Ectodermal cell (in vitro differentiated cells): ENCODE measurements around the gene GTF3C5.
"Not testable (repeated sequence)": the region's sequence is repeated elsewhere in the genome, so short reads cannot be mapped to it uniquely, and the experiment has no call there.

Experiments used
- H3K27ac ChIP-seq: 2 replicates; pipeline ENCODE4 v1.7.0; 2013; ENCODE audit warnings: mild to moderate bottlenecking, low read depth, low read length; ENCODE audit not compliant: insufficient read depth, poor library complexity, severe bottlenecking
- H3K27me3 ChIP-seq: 2 replicates; pipeline ENCODE4 v1.7.0; 2013; ENCODE audit warnings: mild to moderate bottlenecking, low read length; ENCODE audit not compliant: insufficient read depth, control insufficient read depth, poor library complexity, severe bottlenecking
- H3K36me3 ChIP-seq: one replicate; pipeline ENCODE4 v1.7.0; 2013; ENCODE audit warnings: low read length; ENCODE audit not compliant: control insufficient read depth, insufficient read depth
- H3K4me1 ChIP-seq: one replicate; pipeline ENCODE4 v1.7.0; 2013; ENCODE audit warnings: low read length; ENCODE audit not compliant: control insufficient read depth, insufficient read depth
- H3K4me3 ChIP-seq: 2 replicates; pipeline ENCODE4 v1.7.0; 2013; ENCODE audit warnings: low read depth, low read length, control low read depth; ENCODE audit not compliant: insufficient read depth
- H3K9me3 ChIP-seq: 2 replicates; pipeline ENCODE4 v1.7.0; 2013; ENCODE audit warnings: mild to moderate bottlenecking, low read length, moderate library complexity; ENCODE audit not compliant: control insufficient read depth
- WGBS, 2 experiments: methylation state at CpG; one replicate each; pipeline ENCODE4 v1.1.7; 2013; ENCODE audit warnings: missing lambda C conversion rate in 2 of 2; 5-methylcytosine and 5-hydroxymethylcytosine counted together

GTF3C5 gene

DNA sequence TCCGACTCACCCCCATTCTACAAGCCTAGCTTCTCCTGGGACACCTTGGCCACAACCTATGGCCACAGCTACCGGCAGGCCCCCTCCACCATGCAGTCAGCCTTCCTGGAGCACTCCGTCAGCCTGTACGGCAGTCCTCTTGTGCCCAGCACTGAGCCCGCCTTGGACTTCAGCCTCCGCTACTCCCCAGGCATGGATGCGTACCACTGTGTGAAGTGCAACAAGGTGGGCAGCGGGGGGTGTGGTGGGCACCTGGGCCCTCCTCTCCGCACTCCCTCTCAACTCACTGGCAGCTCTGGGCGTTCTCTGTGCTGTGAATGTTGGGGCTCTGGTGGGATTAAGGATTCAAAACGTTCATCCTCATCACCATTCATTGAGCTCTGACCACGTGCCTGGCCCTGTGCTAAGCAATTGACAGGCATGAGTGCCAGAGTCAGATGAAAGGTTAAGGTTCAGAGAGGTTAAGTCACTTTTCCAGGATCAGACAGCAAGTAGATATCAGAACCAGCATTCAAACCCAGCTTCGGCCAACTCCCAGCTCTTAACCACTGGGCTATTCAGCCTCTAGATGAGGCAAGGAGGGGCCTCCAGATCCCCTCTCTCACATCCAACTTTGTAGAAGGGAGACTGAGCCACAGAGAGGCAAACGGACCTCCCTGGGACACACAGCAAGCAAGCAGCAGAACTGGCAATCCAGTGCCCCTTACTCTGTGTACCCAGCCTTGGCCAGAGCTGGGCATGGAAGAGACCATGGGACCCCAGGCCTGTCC, 42.4 kb upstream of the GTF3C5 start:
- H3K36me3 ChIP-seq: no peaks in the 10 kb centered on the region
- no peak overlapping the region for H3K4me3 ChIP-seq
- H3K9me3 ChIP-seq: no peaks in the 10 kb centered on the region
- no peak overlapping the region for H3K27ac ChIP-seq
- no peaks in the 10 kb centered on the region for H3K4me1 ChIP-seq
- no peaks in the 10 kb centered on the region for H3K27me3 ChIP-seq
- WGBS, 2 experiments: 89 to 91% methylated on average over 14 of the region's 14 CpGs

DNA sequence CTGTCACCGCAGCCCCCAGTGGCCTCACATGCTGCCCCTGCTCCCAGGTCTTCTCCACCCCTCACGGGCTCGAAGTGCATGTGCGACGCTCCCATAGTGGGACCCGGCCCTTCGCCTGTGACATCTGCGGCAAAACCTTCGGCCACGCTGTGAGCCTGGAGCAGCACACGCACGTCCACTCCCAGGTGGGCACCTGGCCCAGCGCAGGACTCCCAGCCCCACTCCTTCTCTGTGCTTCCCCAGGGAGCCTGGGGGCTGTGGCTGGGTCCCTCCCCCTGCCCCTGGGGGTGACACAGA, 41.8 kb upstream of the GTF3C5 start:
- WGBS, 2 experiments: 94% methylated on average over 13 of the region's 13 CpGs

DNA sequence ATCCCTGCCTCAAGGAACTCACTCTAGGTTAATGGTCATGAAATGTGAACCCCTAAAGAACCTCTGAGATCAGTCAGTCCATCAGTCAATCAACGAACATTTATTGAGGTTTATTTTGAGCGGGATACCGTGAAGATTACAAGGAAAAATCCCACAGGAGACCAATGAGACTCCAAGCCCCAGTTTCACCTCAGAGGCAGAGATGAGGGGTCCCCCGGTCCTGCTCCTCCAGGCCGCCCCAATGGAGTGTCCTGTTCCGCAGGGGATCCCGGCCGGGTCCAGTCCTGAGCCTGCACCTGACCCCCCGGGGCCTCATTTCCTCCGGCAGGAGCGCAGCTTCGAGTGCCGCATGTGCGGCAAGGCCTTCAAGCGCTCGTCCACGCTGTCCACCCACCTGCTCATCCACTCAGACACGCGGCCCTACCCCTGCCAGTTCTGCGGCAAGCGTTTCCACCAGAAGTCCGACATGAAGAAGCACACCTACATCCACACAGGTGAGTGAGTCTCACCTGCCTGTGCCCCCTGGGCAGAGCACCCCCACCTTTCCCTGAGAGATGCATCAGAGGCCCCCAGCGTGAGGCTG, 41.3 kb upstream of the GTF3C5 start:
- Histone ChIP-seq H3K36me3 (no peaks in the 10 kb centered on the region), H3K4me3 (no peak overlapping the region), H3K27ac (no peak overlapping the region), H3K9me3 (no peaks in the 10 kb centered on the region), H3K27me3 (no peaks in the 10 kb centered on the region), H3K4me1 (peaks cover under 1% of the 10 kb centered on the region)
- 92 to 93% methylated on average over 23 of the region's 23 CpGs for WGBS, 2 experiments

More for the DNA sequence above, 41.8 kb upstream of the GTF3C5 start:
- Histone ChIP-seq H3K4me3 (no peak overlapping the region), H3K27ac (no peak overlapping the region), H3K27me3 (no peaks in the 10 kb centered on the region), H3K4me1 (no peaks in the 10 kb centered on the region), H3K36me3 (no peaks in the 10 kb centered on the region), H3K9me3 (no peaks in the 10 kb centered on the region)

- H3K4me1 ChIP-seq, H3K9me3 ChIP-seq, H3K27ac ChIP-seq, H3K36me3 ChIP-seq, H3K4me3 ChIP-seq, H3K27me3 ChIP-seq: not testable (repeated sequence)
- 83 to 86% methylated on average over 4 of the region's 4 CpGs for WGBS, 2 experiments
Observed at GRCh38 chr9:132989998-132990557, 40.7 kb upstream of the GTF3C5 start.

- no peaks in the 10 kb centered on the region for H3K27me3 ChIP-seq
- H3K27ac ChIP-seq: no peak overlapping the region
- 93 to 96% methylated on average over 14 of the region's 14 CpGs for WGBS, 2 experiments
Observed at GRCh38 chr9:132990781-132991180, 40.0 kb upstream of the GTF3C5 start.

GRCh38 chr9:132991351-132992300, 39.2 kb upstream of the GTF3C5 start:
- WGBS, 2 experiments: 84% methylated on average over 16 of the region's 16 CpGs
- no peak overlapping the region for H3K27ac ChIP-seq
- H3K9me3 ChIP-seq: no peaks in the 10 kb centered on the region

More at GRCh38 chr9:132990781-132991180, 40.0 kb upstream of the GTF3C5 start:
- H3K4me3 ChIP-seq: no peak overlapping the region
- H3K4me1 ChIP-seq: peaks cover 7% of the 10 kb centered on the region
- no peaks in the 10 kb centered on the region for H3K36me3 ChIP-seq
- H3K9me3 ChIP-seq: no peaks in the 10 kb centered on the region

GRCh38 chr9:132993511-132993939, 37.3 kb upstream of the GTF3C5 start:
- H3K36me3 ChIP-seq: no peaks in the 10 kb centered on the region
- WGBS, 2 experiments: 90% methylated on average over 14 of the region's 14 CpGs
- H3K4me3 ChIP-seq: no peak overlapping the region

More at GRCh38 chr9:132991351-132992300, 39.2 kb upstream of the GTF3C5 start:
- Histone ChIP-seq H3K4me1 (peaks cover 7% of the 10 kb centered on the region), H3K4me3 (no peak overlapping the region), H3K27me3 (no peaks in the 10 kb centered on the region), H3K36me3 (no peaks in the 10 kb centered on the region)

DNA sequence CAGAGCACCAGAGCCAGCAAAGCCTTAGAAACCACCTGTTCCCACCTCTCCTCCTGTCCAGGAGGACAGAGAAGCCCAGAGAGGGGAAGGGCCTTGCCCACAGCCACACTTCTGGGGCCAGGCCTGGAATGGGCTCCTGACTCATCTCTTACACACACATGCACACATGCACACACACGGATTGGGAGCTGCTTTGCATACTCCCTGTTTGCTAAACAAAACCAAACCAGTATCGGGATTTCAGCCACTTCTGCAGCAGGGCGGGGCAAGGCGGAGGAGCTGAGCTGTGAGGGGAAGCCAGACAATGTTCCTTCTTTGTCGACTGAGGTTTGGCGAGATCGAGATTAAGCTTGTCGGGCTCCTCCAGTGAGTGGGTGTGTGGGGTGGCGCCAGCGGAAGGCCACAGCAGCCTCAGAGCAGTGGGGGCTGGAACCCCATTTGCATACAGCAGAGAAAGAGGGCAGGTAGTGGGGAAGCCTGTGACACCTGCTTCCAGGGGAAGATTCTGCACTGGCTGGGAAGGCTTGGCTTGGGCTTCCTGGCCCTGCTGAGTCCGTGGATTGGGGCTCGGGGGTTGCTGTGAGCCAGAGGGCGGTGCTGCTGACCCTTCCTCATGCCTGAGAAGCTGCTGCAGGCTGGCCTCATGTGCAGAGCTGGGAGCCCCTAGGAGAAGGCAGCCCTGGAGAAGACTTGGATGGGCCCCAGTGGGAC, 36.2 kb upstream of the GTF3C5 start:
- Histone ChIP-seq H3K27me3 (no peaks in the 10 kb centered on the region), H3K4me3 (no peak overlapping the region), H3K36me3 (no peaks in the 10 kb centered on the region), H3K4me1 (peaks cover 7% of the 10 kb centered on the region), H3K9me3 (no peaks in the 10 kb centered on the region), H3K27ac (no peak overlapping the region)
- WGBS, 2 experiments: 57 to 59% methylated on average over 13 of the region's 13 CpGs

More at GRCh38 chr9:132993511-132993939, 37.3 kb upstream of the GTF3C5 start:
- no peaks in the 10 kb centered on the region for H3K9me3 ChIP-seq
- no peaks in the 10 kb centered on the region for H3K27me3 ChIP-seq
- H3K4me1 ChIP-seq: peaks cover 7% of the 10 kb centered on the region
- H3K27ac ChIP-seq: no peak overlapping the region

DNA sequence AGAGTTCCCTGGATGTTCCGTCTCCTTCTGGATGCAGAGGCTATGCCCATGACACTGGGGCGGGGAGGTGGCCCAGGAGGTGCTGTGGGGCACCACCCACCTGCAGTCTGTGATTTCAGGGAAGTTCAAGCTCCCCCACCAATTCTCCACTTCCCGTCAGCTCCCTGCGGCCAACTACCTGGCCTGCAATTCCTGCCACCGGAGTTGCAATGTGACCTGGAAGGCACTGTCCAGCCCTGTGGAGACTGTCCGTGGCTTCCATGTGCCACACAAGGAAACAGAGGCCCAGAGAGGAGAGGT, 35.7 kb upstream of the GTF3C5 start:
- peaks cover 7% of the 10 kb centered on the region for H3K4me1 ChIP-seq
- 91 to 94% methylated on average over 6 of the region's 6 CpGs for WGBS, 2 experiments
- H3K9me3 ChIP-seq: no peaks in the 10 kb centered on the region
- H3K4me3 ChIP-seq: no peak overlapping the region
- no peaks in the 10 kb centered on the region for H3K27me3 ChIP-seq
- no peak overlapping the region for H3K27ac ChIP-seq
- H3K36me3 ChIP-seq: no peaks in the 10 kb centered on the region
